ELF-1 (cell line): ENCODE measurements around the gene EXOC6B.

ENCODE experiments used
- DNase-seq: peaks from one replicate; pipeline ENCODE4 v3.0.0-alpha.2; 2016; ENCODE audit warnings: low read depth, low spot score

Gene EXOC6B

DNA sequence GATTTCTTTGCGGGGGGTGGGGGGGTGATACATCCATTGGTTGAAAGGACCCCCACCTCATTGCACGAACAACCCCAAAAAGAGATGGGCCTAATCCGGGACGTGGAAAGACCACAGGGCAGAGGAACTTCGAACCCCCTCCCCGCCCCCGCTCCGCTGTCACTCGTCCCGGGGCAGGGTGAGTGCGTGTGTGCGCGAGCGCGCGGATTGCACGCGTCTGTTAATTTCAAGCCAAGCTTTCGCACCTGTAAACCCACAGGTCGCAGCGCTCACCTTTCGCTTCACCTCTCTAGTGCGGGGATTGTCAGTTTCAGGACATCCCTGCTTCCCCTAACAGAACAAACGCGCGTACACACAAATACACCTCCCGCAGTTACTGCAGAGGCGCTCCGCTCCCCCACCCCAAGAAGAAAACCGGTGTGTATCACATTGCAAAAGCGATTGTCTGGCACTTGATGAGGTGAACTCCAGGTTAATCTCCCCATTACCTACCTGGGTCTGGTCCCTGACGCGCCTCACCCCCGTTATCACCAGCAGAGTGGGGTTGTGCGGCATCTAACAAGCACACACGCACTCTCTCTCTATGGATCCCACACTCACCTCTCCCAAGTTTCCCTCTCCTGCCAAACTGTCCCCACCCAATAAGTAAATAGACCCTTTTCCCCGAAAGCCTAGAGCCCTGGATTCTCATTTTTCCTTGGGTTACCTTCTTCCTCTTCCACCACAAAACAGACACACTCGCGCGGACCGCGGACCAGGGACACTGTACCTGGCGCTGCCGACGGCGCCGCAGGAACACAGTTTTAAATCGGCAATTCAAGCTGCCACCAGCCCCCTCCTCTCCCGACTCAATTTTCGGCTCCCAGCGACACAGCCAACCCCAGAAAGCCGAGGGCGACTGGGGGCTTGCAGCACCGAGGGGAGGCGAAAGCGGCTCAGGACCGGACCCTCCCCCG is 679.2 kb downstream of the EXOC6B start:
- peak; percentile 22 for DNase-seq

DNA sequence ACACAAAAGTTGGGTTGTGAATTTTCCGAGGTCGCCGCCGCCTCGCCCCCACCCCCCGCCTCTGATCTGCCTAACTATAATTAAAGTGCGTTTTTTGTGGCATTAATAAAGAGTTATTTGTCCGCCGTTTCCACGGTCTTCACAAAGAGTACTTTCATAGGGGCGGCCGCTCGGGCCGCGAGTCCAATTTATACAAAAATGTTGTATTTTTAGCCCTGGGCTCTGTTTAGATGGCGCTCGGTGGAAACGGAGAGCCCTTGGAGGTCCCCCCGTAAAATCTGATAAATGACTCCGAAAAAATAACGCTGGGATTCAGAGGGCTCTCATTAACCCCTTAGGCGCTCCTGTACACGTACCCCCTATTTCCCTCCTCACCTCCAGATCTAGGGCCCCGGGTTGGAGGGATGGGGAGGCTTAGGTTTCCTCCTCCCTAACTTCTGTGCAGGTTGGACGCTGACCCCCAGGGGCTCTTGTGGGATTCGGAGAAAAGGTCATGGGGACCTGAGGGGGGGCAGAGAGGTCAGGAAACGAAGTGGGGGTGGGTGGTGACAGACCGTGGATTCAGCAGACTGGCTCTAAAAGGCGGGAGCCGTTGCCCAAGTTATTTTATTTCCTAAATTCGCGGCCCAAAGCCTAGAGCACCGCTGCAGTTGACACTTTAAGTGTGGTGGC is 680.0 kb downstream of the EXOC6B start:
- DNase-seq, result no peak

DNA sequence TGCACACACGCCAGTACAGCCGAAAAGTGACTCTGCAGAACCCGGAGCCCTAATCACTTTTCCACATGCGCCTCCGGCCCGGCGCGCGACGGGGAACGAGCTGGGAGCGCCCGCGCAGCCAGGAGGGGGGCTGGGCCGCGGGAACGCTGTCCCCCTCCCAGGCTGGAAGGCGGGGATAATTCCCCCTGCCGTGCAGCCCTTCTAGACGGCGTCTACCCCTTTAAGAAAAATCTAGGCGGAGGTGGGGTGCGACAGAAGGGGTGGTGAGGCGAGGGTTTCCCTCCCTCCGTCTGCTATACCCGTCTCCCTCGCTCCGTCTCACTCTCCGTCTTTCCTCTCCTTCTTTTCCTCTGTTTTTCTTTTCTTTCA is 680.6 kb downstream of the EXOC6B start:
- DNase-seq, result no peak

DNA sequence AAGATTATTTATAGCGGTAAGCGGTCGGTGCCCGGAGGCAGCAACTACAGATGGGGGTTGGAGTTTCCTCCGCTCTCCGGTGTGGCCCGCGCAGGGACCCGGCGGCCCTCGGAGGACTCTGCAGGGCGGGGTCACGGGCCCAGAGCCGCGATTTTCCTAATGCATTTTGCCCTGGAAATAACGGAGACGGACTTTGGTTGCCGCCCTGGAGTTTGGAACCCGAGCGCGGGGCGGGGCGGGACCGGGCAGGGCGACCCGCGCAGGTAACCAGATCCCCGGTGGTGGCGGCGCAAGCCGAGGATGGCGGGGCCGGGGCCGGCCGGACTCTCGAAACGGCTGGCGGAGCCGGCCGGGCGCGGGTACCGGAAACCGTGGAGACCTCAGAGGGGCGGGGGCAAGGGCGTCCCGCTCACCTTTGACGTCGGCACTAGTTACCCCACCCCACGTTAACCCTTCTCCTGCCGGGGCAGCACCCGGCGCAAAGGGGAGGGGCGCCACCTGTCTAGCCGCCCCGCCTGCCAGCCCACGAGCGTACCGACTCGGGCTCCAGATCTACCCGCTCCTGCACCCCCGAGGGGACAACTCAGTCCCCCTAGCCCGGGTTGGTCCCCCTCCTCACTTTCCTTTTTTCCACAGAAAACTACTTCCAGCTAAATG is 681.1 kb downstream of the EXOC6B start:
- DNase-seq, result peak; percentile 73

DNA sequence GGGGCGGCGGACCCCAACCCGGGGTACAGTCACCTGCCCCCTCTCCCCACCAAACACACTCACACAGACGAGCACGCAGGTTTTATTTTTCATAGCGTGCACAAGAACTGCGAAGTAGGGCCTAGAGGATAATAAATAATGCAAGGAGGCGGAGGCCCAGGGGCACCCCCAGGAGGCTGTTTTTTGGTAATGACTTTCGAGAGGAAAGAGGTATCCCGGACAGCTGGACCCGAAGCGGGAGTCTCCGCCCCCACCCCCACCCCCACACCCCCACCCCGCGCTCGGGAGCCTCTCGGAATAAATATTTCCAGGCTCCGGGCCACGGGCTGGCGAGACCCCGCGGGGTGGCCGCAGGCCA is 681.6 kb downstream of the EXOC6B start:
- DNase-seq, result no peak

DNA sequence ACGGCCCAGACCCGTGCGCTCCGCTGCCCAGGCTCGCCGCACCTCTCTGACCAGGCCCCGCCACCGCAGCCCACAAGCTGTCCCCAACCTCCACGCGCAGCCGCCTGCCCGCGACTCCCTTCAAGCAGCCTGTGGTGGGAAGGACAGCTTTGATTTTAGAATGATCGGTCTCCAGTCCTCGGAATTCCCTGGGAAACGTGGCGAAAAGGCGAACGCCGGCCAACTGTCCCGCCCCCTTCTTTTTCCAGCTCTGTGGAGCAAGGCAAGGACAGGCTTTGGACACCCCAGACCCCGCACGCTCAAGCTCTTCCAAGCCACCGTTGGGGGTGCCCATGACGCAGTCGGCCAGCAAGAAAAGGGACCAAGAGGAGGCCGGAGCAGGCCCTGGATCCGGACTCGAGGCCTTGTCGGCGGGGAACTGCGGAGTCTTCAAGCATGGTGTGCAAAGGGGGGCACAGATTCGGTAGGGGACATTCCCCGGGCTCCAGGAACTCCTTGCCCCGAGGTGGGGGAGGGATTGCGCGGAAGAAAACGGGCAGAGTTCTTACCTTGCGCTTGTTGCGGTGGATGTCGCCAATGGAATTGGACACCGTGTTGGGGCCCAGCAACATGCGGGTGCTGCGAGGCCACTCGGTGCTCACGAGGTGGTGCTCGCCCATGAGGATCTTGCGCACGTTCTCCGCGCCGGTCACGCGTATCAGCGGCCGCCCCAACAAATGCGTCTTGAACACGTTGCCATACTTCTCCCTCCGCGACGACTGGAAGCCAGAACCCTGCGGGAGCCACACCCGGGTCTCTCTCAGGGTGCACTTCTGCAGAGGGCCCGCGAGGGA is 682.2 kb downstream of the EXOC6B start:
- peak; percentile 33 for DNase-seq

DNA sequence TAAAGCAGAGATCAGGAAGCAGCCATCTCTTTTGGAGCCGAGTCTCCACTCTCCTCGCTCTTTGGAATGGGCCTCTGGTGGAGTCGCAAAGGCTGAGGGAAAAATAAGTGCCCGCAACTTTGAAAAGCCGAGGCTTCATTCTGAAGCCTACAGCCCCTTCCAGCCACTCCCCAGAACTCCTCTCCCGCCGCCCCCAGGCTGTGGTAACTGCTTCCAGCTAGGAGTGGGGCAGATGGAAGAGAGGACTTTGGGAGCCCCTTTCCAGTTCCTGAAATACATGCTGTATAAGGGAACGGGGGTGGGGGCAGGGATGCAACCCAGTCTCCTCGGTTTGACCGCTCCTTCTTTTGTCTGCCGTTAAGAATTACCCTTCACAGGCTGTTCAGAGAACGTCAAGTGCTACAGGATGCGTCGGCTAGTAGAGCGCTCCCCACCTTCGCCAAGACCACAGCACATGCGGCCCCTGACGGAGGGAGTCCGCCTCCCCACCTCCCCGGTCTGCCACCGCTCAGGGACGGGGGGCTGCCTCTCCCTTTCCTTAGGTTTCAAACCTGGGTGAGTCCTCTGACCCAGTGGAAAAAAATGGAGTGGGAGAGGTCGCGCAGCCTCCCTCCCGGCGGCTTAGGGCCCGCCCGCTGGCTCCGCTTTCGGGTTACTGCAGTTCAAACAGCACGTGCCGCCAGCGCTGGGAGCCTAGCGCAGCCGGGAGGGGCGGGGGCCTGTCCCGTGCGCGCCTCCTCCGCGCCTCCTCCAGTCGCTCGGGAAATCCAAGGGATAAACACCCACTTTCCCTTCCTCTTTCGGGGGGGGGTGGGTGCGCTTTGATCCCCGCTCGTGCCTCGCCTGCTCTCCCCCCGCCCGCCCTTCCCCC is 683.0 kb downstream of the EXOC6B start:
- DNase-seq, result peak; percentile 59

DNA sequence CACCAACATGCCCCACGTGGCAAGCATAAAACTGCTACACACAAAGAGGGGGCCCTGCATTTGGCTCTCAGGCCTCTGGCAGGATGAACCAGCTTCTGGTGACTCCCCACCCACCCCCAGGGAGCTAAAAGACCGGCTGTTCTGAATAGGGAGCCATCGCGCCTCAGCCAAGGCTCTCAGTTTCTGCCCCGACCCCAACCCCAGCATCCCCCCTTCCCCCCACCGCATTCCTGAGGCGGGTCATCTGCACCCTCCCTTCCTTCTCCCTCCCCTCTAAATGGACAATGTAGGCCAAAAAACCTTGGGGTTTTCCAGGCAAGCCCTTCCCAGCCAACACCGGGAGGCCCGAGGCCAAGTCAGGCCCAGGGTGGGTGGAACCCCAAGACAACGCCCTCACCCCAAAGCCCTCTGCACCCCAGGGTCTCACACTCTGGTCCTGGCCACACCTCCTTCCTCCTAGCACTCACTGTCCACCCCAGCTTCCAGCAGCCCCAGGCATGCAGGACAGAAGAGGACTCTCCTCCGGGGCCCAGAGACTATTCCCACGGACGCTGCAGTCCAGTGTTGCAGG is 683.9 kb downstream of the EXOC6B start:
- DNase-seq, result no peak

DNA sequence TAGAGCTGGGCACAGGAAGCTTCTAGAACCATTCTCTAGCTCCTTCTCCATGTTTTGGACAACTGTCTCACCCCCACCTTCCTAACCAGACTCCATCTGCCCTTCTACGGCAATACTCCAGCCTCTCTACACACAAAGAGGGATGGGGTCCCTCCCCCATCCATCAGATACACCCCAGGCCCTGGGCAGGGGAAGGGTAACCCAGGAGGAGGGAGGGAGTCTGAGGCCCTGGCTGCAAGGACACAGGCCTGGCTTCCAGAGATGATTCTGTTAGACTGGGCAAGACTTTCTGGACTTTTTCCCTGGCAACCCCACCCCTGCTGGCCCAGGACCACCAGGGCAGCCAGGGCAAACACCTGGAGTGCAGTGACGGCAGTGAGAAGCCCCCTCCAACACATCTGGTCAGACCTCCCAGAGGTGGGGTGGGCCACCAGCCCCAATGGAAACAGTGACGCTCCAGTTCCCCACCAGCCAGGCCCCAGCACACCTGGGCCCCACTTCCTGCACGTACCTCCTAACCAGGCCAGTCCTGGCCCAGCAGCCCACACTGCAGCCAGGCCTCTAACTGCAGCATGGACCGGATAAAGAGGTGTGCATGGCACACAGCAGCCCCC is 684.7 kb downstream of the EXOC6B start:
- DNase-seq, result no peak

DNA sequence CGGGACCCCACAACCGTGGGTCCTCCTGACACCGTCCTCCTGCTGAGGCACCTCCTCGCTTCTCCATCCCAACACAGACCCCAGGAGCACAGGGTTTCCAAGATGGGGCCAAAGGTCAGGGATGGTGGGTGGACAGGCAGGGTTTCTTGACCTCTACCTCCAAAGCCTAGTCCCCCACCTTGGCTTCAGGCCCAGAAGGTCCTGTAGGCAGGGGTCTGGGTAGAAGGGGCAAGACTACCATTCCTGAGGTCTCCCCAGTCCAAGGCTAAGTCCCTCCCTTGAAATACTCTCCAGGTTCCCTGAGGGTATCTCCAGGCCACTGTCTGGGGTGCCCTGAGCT is 685.2 kb downstream of the EXOC6B start:
- no peak for DNase-seq

DNA sequence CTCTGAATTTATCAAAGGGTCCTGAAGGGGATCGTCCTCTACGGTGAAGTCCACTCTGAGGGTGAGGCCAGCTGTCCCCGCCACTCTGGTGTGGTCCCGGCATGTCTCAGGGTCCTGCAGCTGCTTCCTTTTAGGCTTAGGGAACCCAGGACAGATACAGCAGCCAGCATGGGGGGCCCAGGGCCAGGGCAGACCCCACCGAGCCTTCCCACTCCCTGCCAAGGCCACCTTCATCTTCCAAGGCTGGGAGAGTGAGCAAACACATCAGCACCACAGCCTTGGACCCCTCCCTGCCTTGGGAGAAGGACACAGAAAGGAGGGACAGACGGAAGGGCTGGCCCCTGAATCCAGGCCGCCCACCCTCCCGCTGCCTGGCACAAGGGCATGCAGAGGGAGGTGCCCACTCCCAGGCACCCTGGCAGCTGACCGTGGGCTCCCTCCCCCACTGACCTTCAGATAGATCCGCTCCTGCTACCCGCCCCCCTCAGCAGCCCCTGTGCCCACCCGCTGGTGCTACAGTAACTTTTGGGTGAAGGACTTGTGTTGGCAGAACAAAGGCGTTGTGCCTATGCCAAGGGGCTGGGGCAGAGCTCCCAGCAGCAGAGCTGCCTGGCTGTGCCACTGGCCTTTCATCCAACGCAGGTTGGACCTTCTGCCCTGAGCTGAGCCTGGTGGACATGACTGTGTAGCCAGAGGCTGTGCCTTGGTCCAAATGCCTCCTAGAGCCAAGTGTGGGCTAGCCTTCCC is 685.8 kb downstream of the EXOC6B start:
- no peak for DNase-seq

DNA sequence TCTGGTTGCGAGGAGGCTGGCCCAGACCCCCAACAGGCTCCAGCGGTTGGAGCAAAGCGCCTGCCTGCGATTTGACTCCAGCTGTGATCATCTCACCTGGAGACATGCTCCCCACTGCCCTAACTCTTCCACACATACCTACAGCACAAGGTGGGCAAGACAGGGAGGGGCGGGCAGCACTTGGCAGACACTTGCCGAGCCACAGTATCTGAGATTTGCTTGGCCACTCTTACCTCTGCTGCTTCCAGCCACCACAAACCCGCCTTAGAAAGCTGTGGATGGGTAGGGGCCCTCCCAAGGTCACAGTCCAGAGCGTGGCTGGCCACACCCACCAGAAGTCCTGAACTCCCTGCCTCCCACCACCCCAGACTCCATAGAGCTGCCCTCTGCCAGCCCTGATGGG is 686.4 kb downstream of the EXOC6B start:
- DNase-seq, result no peak

DNA sequence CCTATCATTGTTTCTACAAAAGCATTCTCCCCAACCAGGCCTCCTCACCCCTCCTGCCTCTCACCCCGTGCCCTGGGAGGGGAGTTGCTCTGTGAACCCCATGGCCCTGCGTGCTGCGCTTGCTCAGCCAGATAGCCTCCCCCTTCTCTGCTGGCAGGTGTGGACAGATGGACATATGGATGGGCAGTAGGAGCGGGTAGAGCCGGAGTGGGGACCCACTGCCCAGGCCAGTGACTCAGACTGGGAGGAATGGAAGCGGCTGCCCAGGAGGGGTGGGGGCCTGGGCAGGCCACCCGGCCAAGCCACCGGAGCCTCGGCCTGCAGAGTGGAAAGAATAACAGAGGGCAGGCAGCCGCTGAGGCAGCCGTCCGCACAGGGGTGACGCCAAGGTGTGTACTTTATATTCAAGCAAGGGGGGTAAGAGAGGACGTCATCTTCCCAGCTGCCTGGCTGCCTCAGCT is 686.9 kb downstream of the EXOC6B start:
- DNase-seq, result no peak

DNA sequence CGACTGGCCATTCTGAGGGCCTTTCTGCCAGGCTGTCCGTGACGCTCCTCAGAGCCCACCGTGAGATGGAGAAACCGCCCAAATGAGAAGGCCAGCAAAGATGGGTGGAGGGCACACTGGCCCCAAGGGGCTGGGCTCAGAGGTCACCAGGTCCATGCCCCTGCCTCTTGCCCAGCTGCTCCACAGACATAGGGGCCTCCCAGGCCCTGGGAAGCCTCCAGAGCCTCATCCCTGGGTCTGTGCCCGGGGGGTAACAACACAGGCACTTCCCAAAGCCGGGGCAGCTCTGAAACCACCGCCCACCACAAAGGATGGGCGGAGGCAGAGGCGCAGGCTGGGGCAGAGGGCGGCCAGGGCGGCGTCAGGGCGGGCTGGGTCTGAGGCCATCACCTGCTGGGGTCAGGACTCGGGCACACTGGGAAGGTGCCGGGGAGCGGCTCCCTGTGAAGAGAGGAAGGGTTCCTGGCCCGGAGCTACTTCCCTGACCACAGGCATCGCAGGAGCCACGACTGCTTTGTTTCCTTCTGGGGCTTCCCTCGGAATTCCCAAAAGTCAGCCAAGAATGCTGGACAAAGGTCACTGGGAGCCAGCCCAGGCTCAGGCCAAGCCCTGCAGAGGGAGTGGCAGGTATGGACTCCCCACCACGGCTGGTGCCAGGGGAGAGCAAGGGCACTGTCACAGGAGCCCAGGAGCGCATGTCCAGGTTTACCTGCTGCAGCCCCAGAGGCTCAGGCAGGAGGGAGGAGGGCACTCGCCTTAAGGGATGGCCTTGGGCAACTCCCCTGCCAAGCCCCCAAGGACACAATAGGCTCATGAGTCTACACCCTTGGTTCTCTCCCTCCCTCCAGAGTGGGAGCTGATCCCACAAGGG is 687.6 kb downstream of the EXOC6B start:
- DNase-seq, result peak; percentile 54

DNA sequence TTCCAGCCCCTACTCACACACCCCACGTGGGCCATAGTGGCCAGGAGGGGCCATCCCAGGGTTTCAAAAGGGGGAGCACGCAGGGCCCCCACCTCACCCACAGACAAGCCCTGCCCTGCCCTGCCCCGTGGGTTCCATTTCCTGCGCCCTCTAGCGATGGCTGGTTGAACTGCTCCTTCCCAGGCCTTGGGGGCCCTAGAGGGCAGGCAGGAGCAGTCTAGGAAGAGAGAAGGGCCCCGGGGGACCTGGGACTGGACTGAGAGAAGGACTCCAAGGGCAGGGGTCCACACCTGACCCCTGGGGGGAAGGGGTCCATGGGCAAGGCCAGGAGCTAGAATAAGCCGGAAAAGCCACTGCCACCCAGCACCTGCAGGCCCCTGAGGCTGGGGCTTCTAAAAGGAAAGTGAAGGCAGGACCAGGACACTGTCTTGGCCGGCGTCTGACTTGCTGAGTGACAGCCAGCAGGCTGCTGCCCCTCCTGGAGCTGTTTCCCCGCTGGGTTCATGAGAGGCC is 688.3 kb downstream of the EXOC6B start:
- DNase-seq, result peak; percentile 81

DNA sequence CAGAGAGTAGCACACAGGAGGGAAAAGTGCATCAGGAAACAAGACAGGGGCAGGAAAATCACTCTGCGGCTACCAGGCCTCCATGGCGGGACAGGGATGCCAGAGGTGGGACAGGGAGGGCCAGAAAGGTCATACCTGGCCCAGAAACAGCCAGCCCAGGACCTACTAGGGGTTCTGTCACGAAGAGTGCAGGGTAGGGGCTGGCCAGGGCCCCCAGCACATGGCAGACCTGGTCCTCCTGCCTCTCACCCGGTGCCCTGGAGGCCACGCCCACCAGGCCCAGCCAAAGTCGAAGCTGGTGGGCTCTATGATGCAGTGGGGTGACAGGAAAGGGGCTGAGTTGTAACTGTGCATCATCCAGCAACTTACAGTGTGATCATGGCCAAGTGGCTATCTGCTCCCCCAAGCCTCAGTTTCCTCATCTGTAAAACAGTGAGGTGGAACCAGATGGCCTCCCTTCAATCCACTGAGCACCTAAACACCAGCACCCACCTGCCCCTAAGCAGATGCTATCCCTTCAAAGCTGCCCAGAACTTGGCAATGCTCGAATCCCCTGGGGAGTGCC is 688.8 kb downstream of the EXOC6B start:
- DNase-seq, result no peak

DNA sequence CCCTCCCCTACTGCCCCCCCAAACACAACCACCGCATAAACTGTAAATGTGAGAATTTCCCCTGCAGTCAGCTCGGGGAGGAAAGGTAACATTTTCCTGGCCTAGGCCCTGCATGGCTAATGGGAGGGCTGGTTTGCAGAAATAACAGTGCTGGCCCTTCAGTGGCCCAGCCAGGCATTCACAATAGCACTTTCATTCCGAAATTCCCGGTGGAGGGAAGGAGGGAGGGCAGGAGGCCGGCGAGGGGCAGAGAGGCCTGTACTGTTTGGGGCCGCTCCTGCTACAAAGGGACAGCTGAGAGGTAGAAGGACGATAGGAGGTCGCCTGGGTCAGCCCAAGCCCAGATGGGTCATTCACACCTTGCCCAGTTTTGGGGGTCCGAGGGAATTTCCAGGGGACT is 689.5 kb downstream of the EXOC6B start:
- no peak for DNase-seq

DNA sequence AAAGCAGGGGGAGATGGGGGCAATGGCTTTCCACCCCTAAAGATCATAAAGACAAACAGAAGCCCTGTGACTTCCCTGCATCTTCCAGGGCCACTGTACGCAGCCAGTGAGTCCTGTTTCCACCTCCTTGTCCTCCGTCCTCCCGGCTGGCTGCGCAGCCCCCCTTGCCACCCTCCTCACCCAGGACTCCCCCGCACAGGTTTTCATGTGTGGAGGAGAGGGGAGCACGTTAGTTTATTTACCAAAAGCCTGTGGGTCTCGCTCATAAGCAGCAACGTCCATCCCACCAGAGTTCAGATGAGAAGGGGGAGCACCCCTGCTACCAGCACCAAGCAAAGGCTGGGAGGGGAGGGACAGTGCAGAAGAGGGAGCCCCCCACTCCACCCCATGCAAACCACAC is 689.9 kb downstream of the EXOC6B start:
- no peak for DNase-seq
